ENCODE results near the gene SHROOM3. TPM values are rescaled to one million over a fixed set of nuclear protein-coding genes. Genes with fewer than 3 reads are reported as not detected.

Gene SHROOM3
- total RNA-seq, 2 experiments from 2014 or later = not detected

DNA sequence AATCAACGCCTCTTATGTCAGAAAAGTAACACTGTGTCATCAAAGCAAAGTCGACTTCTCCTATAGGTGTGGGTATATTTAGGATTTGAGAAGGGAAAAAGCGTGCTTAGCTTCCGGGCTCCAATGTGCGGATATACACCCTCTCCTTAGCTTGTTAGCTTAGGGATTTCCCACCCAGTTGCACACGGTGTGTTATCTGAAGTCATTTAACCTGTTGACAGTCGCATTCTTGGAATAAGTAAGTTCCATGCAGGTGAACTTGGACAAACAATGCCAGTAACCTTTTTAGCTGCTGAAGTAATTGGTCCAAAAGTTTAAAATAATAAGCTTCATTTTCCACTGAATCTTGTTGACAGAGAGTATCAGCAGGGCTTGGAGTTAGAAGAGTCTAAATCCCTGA, 113.7 kb downstream of the SHROOM3 start:
- DNase-seq = no peak
- H3K4me1 ChIP-seq (ENCODE audit: insufficient read depth, low read length) = no peaks in the 10 kb centered on the region
- H3K27me3 ChIP-seq (ENCODE audit: control insufficient read depth in 1 of 2, insufficient read depth in 2 of 2, low read length in 2 of 2) = no peaks in the 10 kb centered on the region
- TF ChIP-seq, protein P1, sequence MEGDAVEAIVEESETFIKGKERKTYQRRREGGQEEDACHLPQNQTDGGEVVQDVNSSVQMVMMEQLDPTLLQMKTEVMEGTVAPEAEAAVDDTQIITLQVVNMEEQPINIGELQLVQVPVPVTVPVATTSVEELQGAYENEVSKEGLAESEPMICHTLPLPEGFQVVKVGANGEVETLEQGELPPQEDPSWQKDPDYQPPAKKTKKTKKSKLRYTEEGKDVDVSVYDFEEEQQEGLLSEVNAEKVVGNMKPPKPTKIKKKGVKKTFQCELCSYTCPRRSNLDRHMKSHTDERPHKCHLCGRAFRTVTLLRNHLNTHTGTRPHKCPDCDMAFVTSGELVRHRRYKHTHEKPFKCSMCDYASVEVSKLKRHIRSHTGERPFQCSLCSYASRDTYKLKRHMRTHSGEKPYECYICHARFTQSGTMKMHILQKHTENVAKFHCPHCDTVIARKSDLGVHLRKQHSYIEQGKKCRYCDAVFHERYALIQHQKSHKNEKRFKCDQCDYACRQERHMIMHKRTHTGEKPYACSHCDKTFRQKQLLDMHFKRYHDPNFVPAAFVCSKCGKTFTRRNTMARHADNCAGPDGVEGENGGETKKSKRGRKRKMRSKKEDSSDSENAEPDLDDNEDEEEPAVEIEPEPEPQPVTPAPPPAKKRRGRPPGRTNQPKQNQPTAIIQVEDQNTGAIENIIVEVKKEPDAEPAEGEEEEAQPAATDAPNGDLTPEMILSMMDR (IDR thresholded peaks at IDR 0.05) = no peak
- Mint-ChIP-seq H3K4me1 (ENCODE audit: low read depth) (peaks cover 9% of the 10 kb centered on the region), H3K9me3 (no peaks in the 10 kb centered on the region), H3K27ac (no peak overlapping the region), H3K4me3 (no peak overlapping the region), H3K36me3 (ENCODE audit: low read depth) (no peaks in the 10 kb centered on the region), H3K27me3 (no peaks in the 10 kb centered on the region)
- intact Hi-C loops (cut with DNase I, micrococcal nuclease) = no loop called here
- no peaks in the 10 kb centered on the region for H3K9me3 ChIP-seq (ENCODE audit: control insufficient read depth in 1 of 2, insufficient read depth in 1 of 2, low read length in 2 of 2)
- CTCF ChIA-PET = no interaction called here
- POLR2A ChIA-PET = no interaction called here
- H3K4me3 ChIP-seq (ENCODE audit: low read length) = no peak overlapping the region
- ATAC-seq (ENCODE audit: poor library complexity) = no peak
- H3K36me3 ChIP-seq (ENCODE audit: insufficient read depth, low read length) = no peaks in the 10 kb centered on the region
- no peak overlapping the region for H3K27ac ChIP-seq (ENCODE audit: low read depth in 1 of 2, low read length in 2 of 2)

DNA sequence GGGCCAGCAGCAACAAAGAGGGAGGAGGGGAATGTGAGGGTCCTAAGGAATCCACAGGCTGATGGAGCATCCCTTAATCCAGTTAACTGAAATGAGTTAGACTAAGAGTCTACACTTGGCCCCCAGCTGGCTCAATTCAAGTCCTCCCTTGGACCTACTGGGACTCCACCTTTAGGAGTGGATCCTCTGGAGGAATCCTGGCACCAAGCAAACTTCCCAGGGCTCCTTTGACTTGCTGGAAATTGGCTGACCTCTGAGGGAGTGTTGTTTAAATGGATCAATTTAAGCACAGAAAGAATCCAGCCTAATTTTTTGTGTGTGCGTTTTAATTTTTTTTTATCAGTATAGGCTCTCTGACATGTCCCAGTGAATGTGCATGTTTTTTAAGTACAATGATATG, 114.7 kb downstream of the SHROOM3 start:
- Histone ChIP-seq H3K9me3 (ENCODE audit: control insufficient read depth in 1 of 2, insufficient read depth in 1 of 2, low read length in 2 of 2) (no peaks in the 10 kb centered on the region), H3K27me3 (ENCODE audit: control insufficient read depth in 1 of 2, insufficient read depth in 2 of 2, low read length in 2 of 2) (no peaks in the 10 kb centered on the region), H3K4me3 (ENCODE audit: low read length) (no peak overlapping the region), H3K36me3 (ENCODE audit: insufficient read depth, low read length) (no peaks in the 10 kb centered on the region), H3K27ac (ENCODE audit: low read depth in 1 of 2, low read length in 2 of 2) (no peak overlapping the region), H3K4me1 (ENCODE audit: insufficient read depth, low read length) (no peaks in the 10 kb centered on the region)
- CTCF ChIA-PET = no interaction called here
- H3K36me3 Mint-ChIP-seq (ENCODE audit: low read depth) = no peaks in the 10 kb centered on the region
- TF ChIP-seq, protein P1 (IDR thresholded peaks at IDR 0.05) = no peak
- POLR2A ChIA-PET = no interaction called here
- no peak overlapping the region for H3K27ac Mint-ChIP-seq
- ATAC-seq (ENCODE audit: poor library complexity) = no peak
- H3K9me3 Mint-ChIP-seq = no peaks in the 10 kb centered on the region
- peaks cover 9% of the 10 kb centered on the region for H3K4me1 Mint-ChIP-seq (ENCODE audit: low read depth)
- intact Hi-C loops (cut with DNase I, micrococcal nuclease) = no loop called here
- H3K4me3 Mint-ChIP-seq = no peak overlapping the region
- H3K27me3 Mint-ChIP-seq = no peaks in the 10 kb centered on the region
- DNase-seq = no peak

GRCh38 chr4:76550966-76551780, 116.1 kb downstream of the SHROOM3 start:
- Mint-ChIP-seq H3K36me3 (ENCODE audit: low read depth) (no peaks in the 10 kb centered on the region), H3K27ac (no peak overlapping the region), H3K27me3 (no peaks in the 10 kb centered on the region), H3K4me3 (no peak overlapping the region), H3K4me1 (ENCODE audit: low read depth) (no peaks in the 10 kb centered on the region), H3K9me3 (no peaks in the 10 kb centered on the region)
- CTCF ChIA-PET = interaction anchor here (1.4 kb wide), 1 partner anchor 11 kb away, joined by 3 read pairs; no protein-coding TSS in a partner anchor
- Histone ChIP-seq H3K4me1 (ENCODE audit: insufficient read depth, low read length) (no peaks in the 10 kb centered on the region), H3K9me3 (ENCODE audit: control insufficient read depth in 1 of 2, insufficient read depth in 1 of 2, low read length in 2 of 2) (no peaks in the 10 kb centered on the region), H3K4me3 (ENCODE audit: low read length) (no peak overlapping the region), H3K27me3 (ENCODE audit: control insufficient read depth in 1 of 2, insufficient read depth in 2 of 2, low read length in 2 of 2) (no peaks in the 10 kb centered on the region), H3K27ac (ENCODE audit: low read depth in 1 of 2, low read length in 2 of 2) (no peak overlapping the region), H3K36me3 (ENCODE audit: insufficient read depth, low read length) (no peaks in the 10 kb centered on the region)
- ATAC-seq (ENCODE audit: poor library complexity) = no peak
- no peak for DNase-seq
- intact Hi-C loops (cut with DNase I, micrococcal nuclease) = no loop called here
- TF ChIP-seq, protein P1 (IDR thresholded peaks at IDR 0.05) = no peak
- POLR2A ChIA-PET = no interaction called here
